Right kidney (tissue), 1 donor: Measurements from ENCODE around the gene EARS2.
A peak's percentile ranks its signal among the peaks of the same experiment; 100 is the strongest.
"Not testable (repeated sequence)": the region's sequence is repeated elsewhere in the genome, so short reads cannot be mapped to it uniquely, and the experiment has no call there.

ENCODE experiments used
- DNase-seq: peaks from one replicate; pipeline ENCODE4 v3.0.0-alpha.2; 2016

Gene EARS2

GRCh38 chr16:23527961-23528643 is 29.0 kb downstream of the EARS2 start:
- peak; percentile 7 for DNase-seq

GRCh38 chr16:23524886-23525285 is 32.3 kb downstream of the EARS2 start:
- DNase-seq: no peak

GRCh38 chr16:23523876-23524385 is 33.2 kb downstream of the EARS2 start:
- DNase-seq: no peak

GRCh38 chr16:23523321-23523720 is 33.8 kb downstream of the EARS2 start:
- DNase-seq: no peak

- DNase-seq: no peak
These were observed 35.2 kb downstream of the EARS2 start for GRCh38 chr16:23521965-23522364.

- DNase-seq: no peak
These were observed 36.0 kb downstream of the EARS2 start for GRCh38 chr16:23521037-23521743.

GRCh38 chr16:23520500-23520899 is 36.6 kb downstream of the EARS2 start:
- DNase-seq: no peak

GRCh38 chr16:23519282-23519681 is 37.9 kb downstream of the EARS2 start:
- DNase-seq: no peak

GRCh38 chr16:23518435-23518891 is 38.7 kb downstream of the EARS2 start:
- DNase-seq: no peak

GRCh38 chr16:23516366-23517137 is 40.6 kb downstream of the EARS2 start:
- DNase-seq: no peak

GRCh38 chr16:23515881-23516280 is 41.3 kb downstream of the EARS2 start:
- no peak for DNase-seq

- DNase-seq: no peak
These were observed 42.6 kb downstream of the EARS2 start for GRCh38 chr16:23514381-23515152.

- no peak for DNase-seq
These were observed 44.9 kb downstream of the EARS2 start for GRCh38 chr16:23512168-23512695.

GRCh38 chr16:23511731-23512130 is 45.4 kb downstream of the EARS2 start:
- no peak for DNase-seq

- not testable (repeated sequence) for DNase-seq
These were observed 46.3 kb downstream of the EARS2 start for GRCh38 chr16:23510915-23511270.

- peak; percentile 93 for DNase-seq
These were observed 46.8 kb downstream of the EARS2 start, which contains the start of gene GGA2 for GRCh38 chr16:23510164-23510914. Gene GGA2 (minus strand): TSS chr16:23510494. CDS start chr16:23510411, 83 bp downstream.

- DNase-seq: no peak
These were observed 47.4 kb downstream of the EARS2 start for GRCh38 chr16:23509782-23510163.

- DNase-seq: no peak
These were observed 47.8 kb downstream of the EARS2 start for GRCh38 chr16:23509441-23509754.

- peak; percentile 48 for DNase-seq
These were observed 48.3 kb downstream of the EARS2 start for GRCh38 chr16:23508589-23509440.

- no peak for DNase-seq
These were observed 50.5 kb downstream of the EARS2 start for GRCh38 chr16:23506606-23506994.
